ENCODE data around the gene SERPINA5. TPM values are rescaled to one million over a fixed set of nuclear protein-coding genes. Genes with fewer than 3 reads are reported as not detected.

SERPINA5 gene
- total and polyA plus RNA-seq, 2 of the 13 experiments (the other 11 are each of a cell fraction or from before 2014, with no cell fraction given): 449 to 498 TPM

DNA sequence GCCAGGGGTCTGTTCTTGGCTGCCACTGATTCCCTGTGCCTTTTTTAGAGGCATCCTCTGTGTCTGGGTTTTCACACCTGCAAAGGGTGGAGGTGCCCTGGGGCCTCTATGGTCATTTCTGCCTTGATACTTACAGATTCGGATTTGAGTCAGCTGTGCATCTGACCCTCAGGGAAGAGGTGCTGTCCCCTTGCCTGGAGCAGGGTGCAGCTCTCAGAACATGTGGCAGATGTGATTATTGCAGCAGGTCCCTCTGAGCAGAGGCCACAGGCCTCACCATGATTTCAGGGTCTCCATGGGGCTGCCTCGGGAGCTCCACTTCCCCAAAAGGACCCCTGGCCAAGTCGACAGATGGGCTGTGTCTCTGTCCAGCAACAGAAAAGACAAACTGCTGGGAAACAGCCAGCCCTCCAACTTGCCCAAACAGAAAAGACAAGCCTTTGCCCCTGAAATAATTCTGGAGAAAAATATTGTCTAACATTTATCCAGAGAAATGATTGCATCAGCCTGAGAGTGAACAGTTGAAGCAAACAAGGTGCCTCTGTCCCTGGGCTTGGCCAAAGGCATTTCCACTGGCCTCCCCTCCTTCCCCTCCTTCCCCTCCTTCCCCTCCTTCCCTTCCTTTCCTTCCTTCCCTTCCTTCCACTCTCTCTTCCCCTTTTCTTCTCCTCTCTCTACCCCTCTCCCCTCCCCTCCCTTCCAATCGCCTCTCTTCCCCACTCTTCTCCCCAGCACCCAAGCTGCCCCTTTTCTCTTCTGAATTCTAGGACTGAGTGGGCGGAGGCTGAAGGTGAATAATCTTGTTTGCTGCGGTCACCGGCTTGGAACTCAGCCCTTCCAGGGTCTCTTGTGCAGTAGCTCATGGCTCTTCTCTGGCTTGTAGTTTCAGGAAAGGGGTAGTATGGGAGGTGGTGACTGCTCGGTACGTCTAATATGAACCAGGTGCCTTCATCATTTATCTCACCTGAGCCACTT, 31.6 kb downstream of the SERPINA5 start (continued):
- TF ChIP-seq, protein P1, sequence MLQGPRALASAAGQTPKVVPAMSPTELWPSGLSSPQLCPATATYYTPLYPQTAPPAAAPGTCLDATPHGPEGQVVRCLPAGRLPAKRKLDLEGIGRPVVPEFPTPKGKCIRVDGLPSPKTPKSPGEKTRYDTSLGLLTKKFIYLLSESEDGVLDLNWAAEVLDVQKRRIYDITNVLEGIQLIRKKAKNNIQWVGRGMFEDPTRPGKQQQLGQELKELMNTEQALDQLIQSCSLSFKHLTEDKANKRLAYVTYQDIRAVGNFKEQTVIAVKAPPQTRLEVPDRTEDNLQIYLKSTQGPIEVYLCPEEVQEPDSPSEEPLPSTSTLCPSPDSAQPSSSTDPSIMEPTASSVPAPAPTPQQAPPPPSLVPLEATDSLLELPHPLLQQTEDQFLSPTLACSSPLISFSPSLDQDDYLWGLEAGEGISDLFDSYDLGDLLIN (CRISPR knock-in tag; IDR thresholded peaks at IDR 0.05; ENCODE audit: borderline replicate concordance): no peak
- TF ChIP-seq ZFX (CRISPR knock-in tag; IDR thresholded peaks at IDR 0.05; ENCODE audit: low read depth) (peak; percentile 47; the same call in 1 of the 2 replicates), CEBPB (IDR thresholded peaks at IDR 0.05; ENCODE audit: borderline replicate concordance, low read depth, low read length) (peak; percentile 15; the same call in 1 of the 2 replicates), ZNF792 (CRISPR knock-in tag; IDR thresholded peaks at IDR 0.05) (no peak), ZNF501 (CRISPR knock-in tag; IDR thresholded peaks at IDR 0.05) (0 out of 2 replicates have a peak, but pooled peaks have one; percentile 19), ZKSCAN8 (CRISPR knock-in tag; IDR thresholded peaks at IDR 0.05; ENCODE audit: borderline replicate concordance) (0 out of 2 replicates have a peak, but pooled peaks have one; percentile 3), PAWR (CRISPR knock-in tag; IDR thresholded peaks at IDR 0.05; ENCODE audit: borderline replicate concordance) (no peak), ZNF253 (CRISPR knock-in tag; IDR thresholded peaks at IDR 0.05; ENCODE audit: borderline replicate concordance) (no peak; the same call in 1 of the 2 replicates), ZNF10 (CRISPR knock-in tag; IDR thresholded peaks at IDR 0.05; ENCODE audit: borderline replicate concordance, low read depth) (no peak), ZNF891 (CRISPR knock-in tag; IDR thresholded peaks at IDR 0.05) (0 out of 2 replicates have a peak, but pooled peaks have one; percentile 34), FOXC1 (CRISPR knock-in tag; IDR thresholded peaks at IDR 0.05; ENCODE audit: borderline replicate concordance) (0 out of 2 replicates have a peak, but pooled peaks have one; percentile 71)
- TF ChIP-seq, protein P2, sequence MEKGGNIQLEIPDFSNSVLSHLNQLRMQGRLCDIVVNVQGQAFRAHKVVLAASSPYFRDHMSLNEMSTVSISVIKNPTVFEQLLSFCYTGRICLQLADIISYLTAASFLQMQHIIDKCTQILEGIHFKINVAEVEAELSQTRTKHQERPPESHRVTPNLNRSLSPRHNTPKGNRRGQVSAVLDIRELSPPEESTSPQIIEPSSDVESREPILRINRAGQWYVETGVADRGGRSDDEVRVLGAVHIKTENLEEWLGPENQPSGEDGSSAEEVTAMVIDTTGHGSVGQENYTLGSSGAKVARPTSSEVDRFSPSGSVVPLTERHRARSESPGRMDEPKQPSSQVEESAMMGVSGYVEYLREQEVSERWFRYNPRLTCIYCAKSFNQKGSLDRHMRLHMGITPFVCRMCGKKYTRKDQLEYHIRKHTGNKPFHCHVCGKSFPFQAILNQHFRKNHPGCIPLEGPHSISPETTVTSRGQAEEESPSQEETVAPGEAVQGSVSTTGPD (CRISPR knock-in tag; IDR thresholded peaks at IDR 0.05): no peak
- TF ChIP-seq, protein P3, sequence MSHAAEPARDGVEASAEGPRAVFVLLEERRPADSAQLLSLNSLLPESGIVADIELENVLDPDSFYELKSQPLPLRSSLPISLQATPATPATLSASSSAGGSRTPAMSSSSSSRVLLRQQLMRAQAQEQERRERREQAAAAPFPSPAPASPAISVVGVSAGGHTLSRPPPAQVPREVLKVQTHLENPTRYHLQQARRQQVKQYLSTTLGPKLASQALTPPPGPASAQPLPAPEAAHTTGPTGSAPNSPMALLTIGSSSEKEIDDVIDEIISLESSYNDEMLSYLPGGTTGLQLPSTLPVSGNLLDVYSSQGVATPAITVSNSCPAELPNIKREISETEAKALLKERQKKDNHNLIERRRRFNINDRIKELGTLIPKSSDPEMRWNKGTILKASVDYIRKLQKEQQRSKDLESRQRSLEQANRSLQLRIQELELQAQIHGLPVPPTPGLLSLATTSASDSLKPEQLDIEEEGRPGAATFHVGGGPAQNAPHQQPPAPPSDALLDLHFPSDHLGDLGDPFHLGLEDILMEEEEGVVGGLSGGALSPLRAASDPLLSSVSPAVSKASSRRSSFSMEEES (CRISPR knock-in tag; IDR thresholded peaks at IDR 0.05): no peak
- TF ChIP-seq, protein P4, sequence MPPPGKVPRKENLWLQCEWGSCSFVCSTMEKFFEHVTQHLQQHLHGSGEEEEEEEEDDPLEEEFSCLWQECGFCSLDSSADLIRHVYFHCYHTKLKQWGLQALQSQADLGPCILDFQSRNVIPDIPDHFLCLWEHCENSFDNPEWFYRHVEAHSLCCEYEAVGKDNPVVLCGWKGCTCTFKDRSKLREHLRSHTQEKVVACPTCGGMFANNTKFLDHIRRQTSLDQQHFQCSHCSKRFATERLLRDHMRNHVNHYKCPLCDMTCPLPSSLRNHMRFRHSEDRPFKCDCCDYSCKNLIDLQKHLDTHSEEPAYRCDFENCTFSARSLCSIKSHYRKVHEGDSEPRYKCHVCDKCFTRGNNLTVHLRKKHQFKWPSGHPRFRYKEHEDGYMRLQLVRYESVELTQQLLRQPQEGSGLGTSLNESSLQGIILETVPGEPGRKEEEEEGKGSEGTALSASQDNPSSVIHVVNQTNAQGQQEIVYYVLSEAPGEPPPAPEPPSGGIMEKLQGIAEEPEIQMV (CRISPR knock-in tag; IDR thresholded peaks at IDR 0.05; ENCODE audit: low read depth): no peak
- TF ChIP-seq, protein P5, sequence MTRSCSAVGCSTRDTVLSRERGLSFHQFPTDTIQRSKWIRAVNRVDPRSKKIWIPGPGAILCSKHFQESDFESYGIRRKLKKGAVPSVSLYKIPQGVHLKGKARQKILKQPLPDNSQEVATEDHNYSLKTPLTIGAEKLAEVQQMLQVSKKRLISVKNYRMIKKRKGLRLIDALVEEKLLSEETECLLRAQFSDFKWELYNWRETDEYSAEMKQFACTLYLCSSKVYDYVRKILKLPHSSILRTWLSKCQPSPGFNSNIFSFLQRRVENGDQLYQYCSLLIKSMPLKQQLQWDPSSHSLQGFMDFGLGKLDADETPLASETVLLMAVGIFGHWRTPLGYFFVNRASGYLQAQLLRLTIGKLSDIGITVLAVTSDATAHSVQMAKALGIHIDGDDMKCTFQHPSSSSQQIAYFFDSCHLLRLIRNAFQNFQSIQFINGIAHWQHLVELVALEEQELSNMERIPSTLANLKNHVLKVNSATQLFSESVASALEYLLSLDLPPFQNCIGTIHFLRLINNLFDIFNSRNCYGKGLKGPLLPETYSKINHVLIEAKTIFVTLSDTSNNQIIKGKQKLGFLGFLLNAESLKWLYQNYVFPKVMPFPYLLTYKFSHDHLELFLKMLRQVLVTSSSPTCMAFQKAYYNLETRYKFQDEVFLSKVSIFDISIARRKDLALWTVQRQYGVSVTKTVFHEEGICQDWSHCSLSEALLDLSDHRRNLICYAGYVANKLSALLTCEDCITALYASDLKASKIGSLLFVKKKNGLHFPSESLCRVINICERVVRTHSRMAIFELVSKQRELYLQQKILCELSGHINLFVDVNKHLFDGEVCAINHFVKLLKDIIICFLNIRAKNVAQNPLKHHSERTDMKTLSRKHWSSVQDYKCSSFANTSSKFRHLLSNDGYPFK (CRISPR knock-in tag; IDR thresholded peaks at IDR 0.05; ENCODE audit: borderline replicate concordance): 0 out of 2 replicates have a peak, but pooled peaks have one; percentile 31
- TF ChIP-seq, protein P6, sequence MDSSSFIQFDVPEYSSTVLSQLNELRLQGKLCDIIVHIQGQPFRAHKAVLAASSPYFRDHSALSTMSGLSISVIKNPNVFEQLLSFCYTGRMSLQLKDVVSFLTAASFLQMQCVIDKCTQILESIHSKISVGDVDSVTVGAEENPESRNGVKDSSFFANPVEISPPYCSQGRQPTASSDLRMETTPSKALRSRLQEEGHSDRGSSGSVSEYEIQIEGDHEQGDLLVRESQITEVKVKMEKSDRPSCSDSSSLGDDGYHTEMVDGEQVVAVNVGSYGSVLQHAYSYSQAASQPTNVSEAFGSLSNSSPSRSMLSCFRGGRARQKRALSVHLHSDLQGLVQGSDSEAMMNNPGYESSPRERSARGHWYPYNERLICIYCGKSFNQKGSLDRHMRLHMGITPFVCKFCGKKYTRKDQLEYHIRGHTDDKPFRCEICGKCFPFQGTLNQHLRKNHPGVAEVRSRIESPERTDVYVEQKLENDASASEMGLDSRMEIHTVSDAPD (CRISPR knock-in tag; IDR thresholded peaks at IDR 0.05): 0 out of 2 replicates have a peak, but pooled peaks have one; percentile 8
